ENCODE data around the gene IGSF6. TPM values are rescaled to one million over a fixed set of nuclear protein-coding genes. Genes with fewer than 3 reads are reported as not detected.

The IGSF6 gene
- total RNA-seq, 1 experiment from 2014 or later = 0.23 TPM

DNA sequence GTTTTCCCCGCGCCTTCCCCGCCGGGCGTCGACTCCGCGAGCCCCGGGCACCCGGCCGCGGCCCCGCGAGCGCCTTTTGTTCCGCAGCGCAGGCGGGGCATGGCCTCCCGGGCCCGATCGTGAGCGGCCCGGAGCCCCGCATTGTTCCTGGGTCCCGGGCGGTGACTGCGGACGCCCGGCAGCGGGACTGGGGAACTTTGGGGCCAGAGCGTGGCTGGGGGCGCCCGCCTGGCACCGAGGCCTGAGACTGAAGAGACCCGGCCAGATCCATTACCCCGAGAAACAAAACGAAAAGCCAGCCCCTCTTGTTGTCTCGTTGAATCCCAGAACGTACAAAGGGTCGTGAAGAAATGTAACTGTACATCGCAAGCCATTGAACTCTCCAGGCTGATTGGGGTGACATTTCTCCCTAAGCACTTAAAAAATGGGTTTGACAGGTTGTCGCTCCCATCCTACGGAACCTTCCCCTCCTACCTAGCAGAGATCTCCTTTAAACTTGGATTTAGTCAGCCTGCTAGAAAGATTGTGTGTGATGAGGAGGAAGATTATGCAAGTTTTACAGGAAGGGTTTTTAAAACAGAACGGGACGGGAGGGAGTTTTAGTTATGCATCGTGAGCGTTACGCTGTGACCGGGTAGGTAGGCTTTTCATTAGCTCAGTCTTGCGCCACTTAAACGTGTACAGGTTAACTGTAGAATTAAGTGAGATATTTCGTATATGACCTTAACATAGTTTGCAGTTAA, 52.2 kb downstream of the IGSF6 start:
- ATAC-seq (peak; percentile 52), DNase-seq (ENCODE audit: low read depth, low spot score) (no peak)
- Histone ChIP-seq H3K9me3 (ENCODE audit: control insufficient read depth, insufficient read depth, low read depth, low read length) (no peaks in the 10 kb centered on the region), H3K4me1 (ENCODE audit: control insufficient read depth, insufficient read depth, low read length) (peaks cover 12% of the 10 kb centered on the region), H3K27me3 (ENCODE audit: control insufficient read depth, insufficient read depth, low read length) (no peaks in the 10 kb centered on the region), H3K4me3 (ENCODE audit: low read depth in 2 of 2, low read length in 2 of 2) (peak overlapping the region; percentile 76 to 97), H3K36me3 (ENCODE audit: control insufficient read depth, insufficient read depth, low read length) (no peaks in the 10 kb centered on the region), H3K27ac (ENCODE audit: low read length) (peak overlapping the region; percentile 53)
- intact Hi-C loops (cut with micrococcal nuclease; ENCODE audit: unreplicated experiment) (no loop called here), in situ Hi-C loops (cut with HindIII; ENCODE audit: low pct_unique_long_range_greater_than_20kb, low sequenced_read_pairs) (no loop called here)
- TF ChIP-seq CTCF (IDR thresholded peaks at IDR 0.05) (no peak), SIN3A (IDR thresholded peaks at IDR 0.05; ENCODE audit: borderline replicate concordance, insufficient read depth, low read depth, low read length) (no peak)
- BruUV-seq (replicated peaks) = no TSS peak
- ChIA-PET POLR2A (no interaction called here), CTCF (no interaction called here)

DNA sequence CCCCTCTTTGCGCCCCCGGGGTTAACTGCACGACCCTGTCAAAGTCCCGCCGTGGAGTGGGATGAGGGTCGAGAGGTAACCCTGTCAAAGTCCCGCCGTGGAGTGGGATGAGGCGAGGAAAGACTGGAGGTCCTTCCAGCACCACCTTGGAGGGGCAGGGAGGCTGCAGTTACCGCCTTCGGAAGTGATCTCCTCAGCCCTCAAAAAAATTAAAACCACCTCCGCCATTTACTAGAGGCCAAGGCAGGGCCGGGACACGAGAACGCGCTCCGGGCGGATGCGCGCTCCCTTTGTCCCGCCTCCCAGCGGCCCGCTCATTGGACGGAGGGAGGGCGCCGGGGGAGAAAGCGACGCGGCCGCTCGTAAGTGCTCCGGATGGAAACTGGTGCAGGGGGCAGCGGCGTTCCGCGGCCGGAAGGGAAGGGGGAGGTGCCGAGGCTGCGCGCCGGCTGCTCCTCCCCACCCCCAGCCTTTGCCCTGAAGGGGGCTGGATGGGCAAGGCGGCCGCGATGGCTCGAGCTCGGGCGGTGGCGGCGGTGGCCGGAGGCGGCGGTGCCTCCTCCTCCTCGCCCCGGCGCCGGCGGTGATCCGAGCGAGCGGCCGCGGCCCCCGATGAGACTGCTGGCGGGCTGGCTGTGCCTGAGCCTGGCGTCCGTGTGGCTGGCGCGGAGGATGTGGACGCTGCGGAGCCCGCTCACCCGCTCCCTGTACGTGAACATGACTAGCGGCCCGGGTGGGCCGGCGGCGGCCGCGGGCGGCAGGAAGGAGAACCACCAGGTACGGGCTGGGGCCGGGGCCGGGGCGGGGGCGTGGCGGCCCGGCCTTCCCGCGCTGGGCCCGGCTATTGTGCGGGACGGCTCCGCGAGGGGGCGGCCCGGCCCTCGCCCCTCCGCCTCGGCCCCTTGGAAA, 53.0 kb downstream of the IGSF6 start, which contains the start of gene METTL9:
Gene METTL9 (plus strand): TSS at position 456 of the 909 bp plus-strand sequence. CDS start 157 bp downstream, at position 613.
- no peaks in the 10 kb centered on the region for H3K36me3 ChIP-seq (ENCODE audit: control insufficient read depth, insufficient read depth, low read length)

More for the DNA sequence above, 53.0 kb downstream of the IGSF6 start, which contains the start of gene METTL9:
- ATAC-seq = peak; percentile 98
- H3K9me3 ChIP-seq (ENCODE audit: control insufficient read depth, insufficient read depth, low read depth, low read length) = no peaks in the 10 kb centered on the region
- no TSS peak for BruUV-seq (replicated peaks)
- TF ChIP-seq TCF7L2 (IDR thresholded peaks at IDR 0.05; ENCODE audit: low read depth, low read length) = no peak
- TF ChIP-seq REST (IDR thresholded peaks at IDR 0.05; ENCODE audit: insufficient read depth in 1 of 2, low read depth in 2 of 2, low read length in 1 of 2) = 0 out of 4 replicates have a peak, but pooled peaks of 1 of the 2 experiments have one; percentile 29
- peak; percentile 69; the same call in 1 of the 2 replicates for TF ChIP-seq SIN3A (IDR thresholded peaks at IDR 0.05; ENCODE audit: borderline replicate concordance, insufficient read depth, low read depth, low read length)
- peak; percentile 96 for TF ChIP-seq POLR2AphosphoS5 (IDR thresholded peaks at IDR 0.05; ENCODE audit: low read depth, low read length)
- TF ChIP-seq CTCF (IDR thresholded peaks at IDR 0.05) = no peak; the same call in 1 of the 2 replicates
- CTCF ChIA-PET = no interaction called here
- in situ Hi-C loops (cut with HindIII; ENCODE audit: low pct_unique_long_range_greater_than_20kb, low sequenced_read_pairs) (no loop called here), intact Hi-C loops (cut with micrococcal nuclease; ENCODE audit: unreplicated experiment) (no loop called here)
- H3K27me3 ChIP-seq (ENCODE audit: control insufficient read depth, insufficient read depth, low read length) = no peaks in the 10 kb centered on the region
- H3K4me1 ChIP-seq (ENCODE audit: control insufficient read depth, insufficient read depth, low read length) = peaks cover 12% of the 10 kb centered on the region
- POLR2A ChIA-PET = interaction anchor here (0.6 kb wide), 1 partner anchor 12 kb away, joined by 10 read pairs; no protein-coding TSS in a partner anchor
- peak; percentile 55 for DNase-seq (ENCODE audit: low read depth, low spot score)
- peak within 1 kb of the TSS; percentile 92 for H3K27ac ChIP-seq (ENCODE audit: low read length)
- peak within 1 kb of the TSS; percentile 76 to 97 for H3K4me3 ChIP-seq (ENCODE audit: low read depth in 2 of 2, low read length in 2 of 2)

Measured in Panc1 (cell line).